B cell (primary cell): ENCODE data around the gene GPX8. TPM values are rescaled to one million over a fixed set of nuclear protein-coding genes. Genes with fewer than 3 reads are reported as not detected.

ENCODE experiments used
- ATAC-seq: fragments of 200-7000 bp; cut with Tn5 transposase; one replicate; pipeline ENCODE4 v1.10.0; 2021; ENCODE audit warnings: low read depth, mild to moderate bottlenecking, moderate number of reproducible peaks, moderate library complexity
- CTCF ChIA-PET: fragments of 350-600 bp; sonication (Branson Sonifier 250); formaldehyde crosslinking; loops from one replicate; lab custom pipeline; 2021; ENCODE audit warnings: antibody characterized with exemption, inconsistent platforms; lab: Charles Lee
- POLR2A ChIA-PET: fragments of 350-600 bp; sonication (Branson Sonifier 250); formaldehyde crosslinking; loops from one replicate; lab custom pipeline; 2021; ENCODE audit warnings: antibody characterized with exemption; lab: Charles Lee
- DNase-seq: peaks from one replicate; pipeline ENCODE4 v3.0.0; 2013
- H2AFZ ChIP-seq: 2 replicates; pipeline ENCODE4 v1.6.1; 2012; ENCODE audit warnings: mild to moderate bottlenecking, low read depth, low read length; ENCODE audit not compliant: insufficient read depth, poor library complexity, severe bottlenecking
- H3K27ac ChIP-seq, 2 donors: 1 replicate in 1 of 2; 2 replicates in 1 of 2; pipeline ENCODE4 v1.5.1; 2012 to 2013; ENCODE audit warnings: low read length in 2 of 2, mild to moderate bottlenecking in 2 of 2, moderate library complexity in 1 of 2
- H3K27me3 ChIP-seq, 4 experiments: fragments of 200-600 bp in 1 of 4; sonication (generic) in 1 of 4; replicated peaks in 1 of 4; 1 replicate in 2 of 4; 2 replicates in 2 of 4; pipeline versions ENCODE4 v1.6.1 to v1.7.0; 2013 to 2016; ENCODE audit warnings: low read length in 3 of 4, mild to moderate bottlenecking in 2 of 4, mixed read lengths in 1 of 4, moderate library complexity in 1 of 4; ENCODE audit not compliant: insufficient read depth in 4 of 4, control insufficient read depth in 3 of 4; ENCODE audit errors: control extremely low read depth in 1 of 4
- H3K36me3 ChIP-seq, 2 experiments: replicated peaks in 1 of 2; 1 replicate in 1 of 2; 2 replicates in 1 of 2; pipeline versions ENCODE4 v1.6.1 to v1.7.1; 2013; ENCODE audit warnings: low read length in 1 of 2; ENCODE audit not compliant: insufficient read depth in 2 of 2, control insufficient read depth in 1 of 2; ENCODE audit errors: control extremely low read depth in 1 of 2, extremely low read depth in 1 of 2
- H3K4me1 ChIP-seq, 2 donors: fragments of 200-600 bp in 1 of 2; sonication (generic) in 1 of 2; 1 replicate in 1 of 2; 2 replicates in 1 of 2; pipeline versions ENCODE4 v1.5.1 to v1.6.1; 2013 to 2017; ENCODE audit warnings: low read length in 2 of 2; ENCODE audit not compliant: control insufficient read depth in 2 of 2, insufficient read depth in 2 of 2
- H3K4me2 ChIP-seq: replicated peaks from 2 replicates; pipeline ENCODE3; 2012; ENCODE audit warnings: mild to moderate bottlenecking, low read depth, low read length; ENCODE audit not compliant: poor library complexity, severe bottlenecking
- H3K4me3 ChIP-seq, 5 experiments: fragments of 200-600 bp in 1 of 5; sonication (generic) in 1 of 5; 1 replicate in 3 of 5; 2 replicates in 2 of 5; pipeline versions ENCODE4 v1.5.1 to v1.7.0; 2011 to 2016; ENCODE audit warnings: low read length in 4 of 5, mild to moderate bottlenecking in 4 of 5, low read depth in 2 of 5, control low read depth in 1 of 5, moderate library complexity in 1 of 5; ENCODE audit not compliant: insufficient read depth in 1 of 5; ENCODE audit errors: control extremely low read depth in 1 of 5, extremely low read depth in 1 of 5
- H3K79me2 ChIP-seq: fragments of 200-600 bp; sonication (generic); one replicate; pipeline ENCODE4 v1.6.0; 2016; ENCODE audit warnings: low read length; ENCODE audit not compliant: control insufficient read depth, insufficient read depth
- H3K9ac ChIP-seq: fragments of 200-600 bp; sonication (generic); 2 replicates; pipeline ENCODE4 v1.6.1; 2017; ENCODE audit warnings: mild to moderate bottlenecking, low read length, moderate library complexity
- H3K9me3 ChIP-seq, 3 donors: one replicate each; pipeline versions ENCODE4 v1.6.1 to v1.7.1; 2013; ENCODE audit warnings: low read length in 2 of 3; ENCODE audit not compliant: control insufficient read depth in 2 of 3, insufficient read depth in 1 of 3; ENCODE audit errors: control extremely low read depth in 1 of 3
- H4K20me1 ChIP-seq: 2 replicates; pipeline ENCODE4 v1.6.0; 2012; ENCODE audit warnings: mild to moderate bottlenecking, low read length; ENCODE audit not compliant: insufficient read depth, control insufficient read depth, poor library complexity, severe bottlenecking
- H3K27ac Mint-ChIP-seq: one replicate; pipeline ENCODE4 v1.8.0; 2021; ENCODE audit warnings: mixed read lengths
- H3K27me3 Mint-ChIP-seq: one replicate; pipeline ENCODE4 v1.8.0; 2021; ENCODE audit warnings: mixed read lengths
- H3K4me1 Mint-ChIP-seq: one replicate; pipeline ENCODE4 v1.8.0; 2021; ENCODE audit warnings: mixed read lengths
- H3K4me3 Mint-ChIP-seq: one replicate; pipeline ENCODE4 v1.8.0; 2021; ENCODE audit warnings: mixed read lengths
- H3K9me3 Mint-ChIP-seq: one replicate; pipeline ENCODE4 v1.8.0; 2022; ENCODE audit warnings: mixed read lengths; ENCODE audit not compliant: insufficient read depth
- CTCF ChIP-seq: fragments of 200-600 bp; IDR thresholded peaks from one replicate; pipeline ENCODE4 v1.8.0; 2022; ENCODE audit warnings: antibody characterized with exemption, mild to moderate bottlenecking
- EZH2 ChIP-seq: IDR thresholded peaks from 2 replicates; pipeline ENCODE4 v1.6.1; 2012; ENCODE audit warnings: borderline replicate concordance, low read depth, mild to moderate bottlenecking, moderate library complexity, low read length; ENCODE audit not compliant: insufficient read depth, poor library complexity, severe bottlenecking
- WGBS: methylation state at CpG from one replicate; pipeline ENCODE4 v1.1.5; 2013; ENCODE audit warnings: missing lambda C conversion rate; ENCODE audit not compliant: insufficient coverage; 5-methylcytosine and 5-hydroxymethylcytosine counted together
- intact Hi-C: fragments of 100-400 bp; cut with micrococcal nuclease; formaldehyde crosslinking; loops from one replicate; pipeline ENCODE4 v1.10.0; 2022
- polyA plus RNA-seq: library from polyadenylated mRNA; depleted of rRNA; stranded (reverse); fragments of >200 nt; gene quantifications from 2 replicates; pipeline ENCODE4 v1.2.3, GENCODE V29; 2012
- total RNA-seq, 2 donors: library from RNA; stranded (reverse); fragments of 120-200 nt in 1 of 2; gene quantifications; 1 replicate in 1 of 2; 2 replicates in 1 of 2; pipeline versions ENCODE4 v1.2.3 to v1.2.4, GENCODE V29; 2013 to 2022

GPX8 gene
- total and polyA plus RNA-seq, 2 donors (not counting 1 experiment from before 2014, with no cell fraction given): not detected

GRCh38 chr5:55172937-55173686 lies 13.1 kb downstream of the GPX8 start, which contains the start of gene CDC20B:
TSS of gene CDC20B (minus strand) at chr5:55173177. CDS start at chr5:55173000, 177 bp downstream.
- ATAC-seq (peak; percentile 88), DNase-seq (peak; percentile 91)
- Histone ChIP-seq H3K4me1 (peaks cover 33 to 37% of the 10 kb centered on the region in 2 donors), H3K9ac (peak within 1 kb of the TSS; percentile 77), H3K27me3 (peaks cover 3 to 56% (median 47%) of the 10 kb centered on the region in 4 experiments), H3K79me2 (no peaks in the 10 kb centered on the region), H3K27ac (no peak within 1 kb of the TSS), H4K20me1 (no peaks in the 10 kb centered on the region), H3K36me3 (no peaks in the 10 kb centered on the region), H3K4me2 (peak within 1 kb of the TSS; percentile 99), H3K4me3 (peak within 1 kb of the TSS; percentile 44 to 77 (median 57)), H3K9me3 (peaks cover 0 to 11% (median 5%) of the 10 kb centered on the region in 3 donors), H2AFZ (peak within 1 kb of the TSS; percentile 71)
- TF ChIP-seq CTCF (no peak), EZH2 (no peak)
- under 1% methylated on average over 63 of the region's 69 CpGs for WGBS
- peak within 1 kb of the TSS; percentile 91 for H3K4me3 Mint-ChIP-seq
- H3K27me3 Mint-ChIP-seq: peaks cover 57% of the 10 kb centered on the region
- ChIA-PET CTCF (interaction anchor here (0.8 to 1.3 kb wide), 5 partner anchors 60 to 1028 kb away, joined by 3 to 8 read pairs (median 5); partner anchors contain the start of gene CCNO), POLR2A (interaction anchor here (0.6 kb wide), 1 partner anchor 862 kb away, joined by 4 read pairs; no protein-coding TSS in a partner anchor)
- peak within 1 kb of the TSS; percentile 32 for H3K27ac Mint-ChIP-seq
- intact Hi-C loops: loop anchor here (1.0 to 5.0 kb wide), 8 partner anchors 60 to 1028 kb away; partner anchors contain the start of genes ARL15, CCNO, DHX29 and IL6ST
- peaks cover 34% of the 10 kb centered on the region for H3K4me1 Mint-ChIP-seq
- H3K9me3 Mint-ChIP-seq: peaks cover 2% of the 10 kb centered on the region
